Lung (tissue), 12 donors: ENCODE measurements around the gene TRIM14. TPM values are rescaled to one million over a fixed set of nuclear protein-coding genes. Genes with fewer than 3 reads are reported as not detected.

Source experiments
- ATAC-seq: fragments of 200-7000 bp; cut with Tn5 transposase; one replicate; pipeline ENCODE4 v1.9.1; 2020; ENCODE audit warnings: moderate number of reproducible peaks; ENCODE audit not compliant: insufficient read depth, low FRiP score
- DNase-seq, 3 donors: peaks; one replicate each; pipeline ENCODE4 v3.0.0-alpha.2; 2013 to 2017
- H3K27ac ChIP-seq, 2 donors: one replicate each; pipeline ENCODE4 v1.5.1; 2013; ENCODE audit warnings: mild to moderate bottlenecking in 2 of 2, moderate library complexity in 2 of 2, control low read depth in 1 of 2, inconsistent platforms in 1 of 2, low read depth in 1 of 2, low read length in 1 of 2
- H3K27me3 ChIP-seq, 3 donors: one replicate each; pipeline ENCODE4 v1.5.1; 2013; ENCODE audit warnings: low read length in 2 of 3; ENCODE audit not compliant: control insufficient read depth in 3 of 3, insufficient read depth in 3 of 3
- H3K36me3 ChIP-seq, 4 donors: one replicate each; pipeline ENCODE4 v1.5.1; 2013; ENCODE audit warnings: low read length in 4 of 4, mild to moderate bottlenecking in 1 of 4, moderate library complexity in 1 of 4; ENCODE audit not compliant: control insufficient read depth in 4 of 4, insufficient read depth in 4 of 4
- H3K4me1 ChIP-seq, 5 donors: one replicate each; pipeline ENCODE4 v1.5.1; 2013; ENCODE audit warnings: low read length in 5 of 5, mild to moderate bottlenecking in 2 of 5, moderate library complexity in 1 of 5; ENCODE audit not compliant: control insufficient read depth in 5 of 5, insufficient read depth in 5 of 5
- H3K4me3 ChIP-seq: one replicate; pipeline ENCODE4 v1.5.1; 2013; ENCODE audit warnings: mild to moderate bottlenecking, control low read depth, moderate library complexity
- H3K9ac ChIP-seq, 2 donors: one replicate each; pipeline ENCODE4 v1.5.1; 2013; ENCODE audit warnings: low read length in 2 of 2, control low read depth in 1 of 2; ENCODE audit not compliant: insufficient read depth in 1 of 2
- H3K9me3 ChIP-seq, 4 donors: one replicate each; pipeline ENCODE4 v1.5.1; 2013; ENCODE audit warnings: low read length in 3 of 4, mild to moderate bottlenecking in 1 of 4, moderate library complexity in 1 of 4; ENCODE audit not compliant: control insufficient read depth in 4 of 4, insufficient read depth in 3 of 4
- WGBS, 2 donors: extraction: QIAGEN DNeasy Blood & Tissue Kit; methylation state at CpG; one replicate each; pipeline ENCODE4 v1.1.7; 2013; 5-methylcytosine and 5-hydroxymethylcytosine counted together
- polyA plus RNA-seq, 2 donors: library from polyadenylated mRNA; stranded (reverse); fragments of 200-250 nt; gene quantifications; one replicate each; pipeline ENCODE4 v1.2.1, GENCODE V29; 2013
- total RNA-seq, 2 donors: library from RNA; depleted of rRNA in 1 of 2; stranded (reverse); fragments of >200 nt in 1 of 2; gene quantifications; one replicate each; pipeline ENCODE4 v1.2.1, GENCODE V29; 2014 to 2021
- TF ChIP-seq, protein P1 (sequence below): IDR thresholded peaks from 2 replicates; pipeline ENCODE4 v1.5.1; 2012; ENCODE audit warnings: mild to moderate bottlenecking; ENCODE audit errors: control extremely low read depth, extremely low read depth
- donor health status: control.
- donor health status: control.
- donor health status: Bipolar disorder and iron deficiency.
- donor health status: healthy.
- donor health status: DM: yes; HTN: yes; CAD: no.

Gene TRIM14
- total and polyA plus RNA-seq, 4 donors, result 5.0 to 42.7 (median 12.1) TPM

DNA sequence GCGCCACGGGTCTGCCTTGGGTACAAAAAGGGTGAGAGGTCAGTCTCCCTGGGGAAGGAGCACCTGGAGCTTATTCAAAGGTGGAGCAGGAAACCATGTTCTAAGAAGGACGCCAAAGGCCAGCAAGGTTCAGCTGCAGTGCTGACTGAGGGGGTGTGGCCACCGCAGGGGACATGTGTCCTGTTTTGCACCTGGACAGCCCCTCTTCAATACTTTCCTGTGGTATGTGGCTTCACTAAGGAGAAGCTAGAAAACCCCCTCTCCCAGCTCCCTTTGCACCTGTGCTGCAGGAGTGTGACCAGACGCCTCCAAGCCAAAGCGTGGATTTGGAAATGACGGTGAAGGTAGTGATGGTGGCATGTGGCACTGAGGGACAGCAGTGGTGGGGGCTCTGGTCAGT lies 23.6 kb downstream of the TRIM14 start:
- H3K4me1 ChIP-seq, result no peaks in the 10 kb centered on the region
- 91 to 95% methylated on average over 7 of the region's 7 CpGs for WGBS, 2 donors
- H3K27ac ChIP-seq, result no peak overlapping the region
- H3K9ac ChIP-seq, result no peak overlapping the region
- no peak overlapping the region for H3K4me3 ChIP-seq
- ATAC-seq (no peak), DNase-seq (no peak)
- TF ChIP-seq, protein P1, sequence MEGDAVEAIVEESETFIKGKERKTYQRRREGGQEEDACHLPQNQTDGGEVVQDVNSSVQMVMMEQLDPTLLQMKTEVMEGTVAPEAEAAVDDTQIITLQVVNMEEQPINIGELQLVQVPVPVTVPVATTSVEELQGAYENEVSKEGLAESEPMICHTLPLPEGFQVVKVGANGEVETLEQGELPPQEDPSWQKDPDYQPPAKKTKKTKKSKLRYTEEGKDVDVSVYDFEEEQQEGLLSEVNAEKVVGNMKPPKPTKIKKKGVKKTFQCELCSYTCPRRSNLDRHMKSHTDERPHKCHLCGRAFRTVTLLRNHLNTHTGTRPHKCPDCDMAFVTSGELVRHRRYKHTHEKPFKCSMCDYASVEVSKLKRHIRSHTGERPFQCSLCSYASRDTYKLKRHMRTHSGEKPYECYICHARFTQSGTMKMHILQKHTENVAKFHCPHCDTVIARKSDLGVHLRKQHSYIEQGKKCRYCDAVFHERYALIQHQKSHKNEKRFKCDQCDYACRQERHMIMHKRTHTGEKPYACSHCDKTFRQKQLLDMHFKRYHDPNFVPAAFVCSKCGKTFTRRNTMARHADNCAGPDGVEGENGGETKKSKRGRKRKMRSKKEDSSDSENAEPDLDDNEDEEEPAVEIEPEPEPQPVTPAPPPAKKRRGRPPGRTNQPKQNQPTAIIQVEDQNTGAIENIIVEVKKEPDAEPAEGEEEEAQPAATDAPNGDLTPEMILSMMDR, result no peak
- H3K36me3 ChIP-seq, result peaks cover 0 to 21% (median 3%) of the 10 kb centered on the region in 4 donors
- no peaks in the 10 kb centered on the region for H3K9me3 ChIP-seq
- no peaks in the 10 kb centered on the region for H3K27me3 ChIP-seq

DNA sequence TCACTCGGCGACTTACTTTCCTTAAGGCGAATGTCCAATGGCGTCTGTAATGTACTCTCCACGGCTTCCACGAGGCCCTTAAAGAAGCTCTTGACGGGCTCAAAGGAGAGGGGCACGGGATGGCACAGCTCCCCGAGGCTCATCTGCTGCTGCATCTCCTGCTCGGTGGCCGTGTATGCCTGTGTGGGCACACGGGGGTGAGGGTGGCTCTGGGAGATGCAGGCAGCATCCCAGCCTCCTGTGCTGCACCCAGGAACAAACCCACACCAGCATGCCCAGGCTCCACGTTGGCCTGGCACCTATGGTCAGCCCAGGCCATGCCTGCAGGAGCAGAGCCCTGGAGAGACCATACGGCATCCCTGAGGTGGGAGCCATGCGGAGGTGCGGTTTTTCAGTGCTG lies 24.2 kb downstream of the TRIM14 start:
- no peak overlapping the region for H3K4me3 ChIP-seq
- 93 to 99% methylated on average over 16 of the region's 16 CpGs for WGBS, 2 donors
- ATAC-seq, result no peak

DNA sequence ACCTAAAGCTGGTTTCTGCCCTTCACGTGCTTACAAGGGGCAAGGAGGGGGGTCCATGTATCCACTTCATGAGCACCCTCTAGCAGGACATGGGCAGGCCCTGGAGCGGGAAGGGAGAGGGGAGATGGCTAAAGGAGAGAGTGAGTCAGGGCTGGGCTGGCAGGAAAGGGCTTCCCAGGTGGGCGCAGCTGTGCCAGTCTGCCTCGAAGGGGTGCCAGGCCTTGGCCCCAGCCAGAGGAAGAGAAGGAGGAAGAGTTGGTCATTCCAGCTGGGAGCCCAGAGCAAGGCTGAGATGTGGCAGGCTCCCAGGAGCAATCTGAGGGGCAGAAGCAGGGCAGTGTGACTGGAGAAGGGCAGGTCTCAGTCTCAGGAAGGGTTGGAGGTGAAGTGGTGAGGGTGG lies 24.7 kb downstream of the TRIM14 start:
- no peak overlapping the region for H3K9ac ChIP-seq
- WGBS, 2 donors, result 68 to 88% methylated on average over 4 of the region's 4 CpGs
- TF ChIP-seq, protein P1, result no peak
- H3K27ac ChIP-seq, result no peak overlapping the region
- DNase-seq (no peak), ATAC-seq (no peak)
- H3K36me3 ChIP-seq, result peaks cover 0 to 21% (median 2%) of the 10 kb centered on the region in 4 donors
- no peaks in the 10 kb centered on the region for H3K4me1 ChIP-seq
- no peak overlapping the region for H3K4me3 ChIP-seq
- no peaks in the 10 kb centered on the region for H3K27me3 ChIP-seq
- no peaks in the 10 kb centered on the region for H3K9me3 ChIP-seq

More for the DNA sequence above, 24.2 kb downstream of the TRIM14 start:
- DNase-seq, result no peak
- Histone ChIP-seq H3K4me1 (no peaks in the 10 kb centered on the region), H3K36me3 (peaks cover 0 to 21% (median 3%) of the 10 kb centered on the region in 4 donors), H3K9ac (no peak overlapping the region), H3K27ac (no peak overlapping the region), H3K27me3 (no peaks in the 10 kb centered on the region), H3K9me3 (no peaks in the 10 kb centered on the region)
- TF ChIP-seq, protein P1, result no peak

DNA sequence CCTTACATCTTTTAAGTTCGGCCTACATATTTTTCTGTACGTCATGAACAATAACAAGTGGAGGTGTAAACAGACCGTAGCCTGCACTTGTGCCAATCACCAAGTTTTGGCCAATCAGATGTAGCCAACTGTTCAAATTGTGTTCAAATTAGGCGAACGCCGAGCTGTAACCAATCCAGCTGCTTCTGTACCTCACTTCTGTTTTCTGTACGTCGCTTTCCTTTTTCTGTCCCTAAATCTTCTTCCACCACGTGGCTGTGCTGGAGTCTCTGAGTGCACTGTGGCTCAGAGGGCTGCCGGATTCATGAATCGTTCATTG lies 26.4 kb downstream of the TRIM14 start:
- no peak for DNase-seq
- no peak overlapping the region for H3K4me3 ChIP-seq
- peaks cover 0 to 21% (median 0%) of the 10 kb centered on the region in 4 donors for H3K36me3 ChIP-seq
- no peaks in the 10 kb centered on the region for H3K9me3 ChIP-seq
- TF ChIP-seq, protein P1, result no peak
- no peak for ATAC-seq
- WGBS, 2 donors, result 76 to 82% methylated on average over 11 of the region's 11 CpGs
- no peaks in the 10 kb centered on the region for H3K27me3 ChIP-seq
- no peak overlapping the region for H3K27ac ChIP-seq
- H3K4me1 ChIP-seq, result no peaks in the 10 kb centered on the region
- no peak overlapping the region for H3K9ac ChIP-seq
